Stimulated activated CD4-positive, alpha-beta T cell treated with anti-CD3 and anti-CD28 coated beads, Interleukin-1b, Interleukin-23, amount 100 ng/mL, for 4 hours (primary cell): ENCODE results near the gene MIOX.
"Not testable (repeated sequence)": the region's sequence is repeated elsewhere in the genome, so short reads cannot be mapped to it uniquely, and the experiment has no call there.

Experiments used
- DNase-seq, 2 donors: peaks; one replicate each; pipeline ENCODE4 v3.0.0-alpha.2; 2020; ENCODE audit warnings: low read depth in 2 of 2

Gene MIOX

GRCh38 chr22:50516068-50516467 lies 29.4 kb downstream of the MIOX start:
- no peak for DNase-seq

- DNase-seq, result no peak
Measured at GRCh38 chr22:50516891-50517290, 30.2 kb downstream of the MIOX start.

- DNase-seq, result no peak
Measured at GRCh38 chr22:50517495-50518260, 31.0 kb downstream of the MIOX start.

GRCh38 chr22:50518606-50519005 lies 31.9 kb downstream of the MIOX start:
- DNase-seq, result no peak

- no peak for DNase-seq
Measured at GRCh38 chr22:50519151-50519550, 32.5 kb downstream of the MIOX start.

- DNase-seq, result not testable (repeated sequence)
Measured at GRCh38 chr22:50520184-50520583, 33.5 kb downstream of the MIOX start.

GRCh38 chr22:50520826-50521453 lies 34.3 kb downstream of the MIOX start:
- no peak for DNase-seq

GRCh38 chr22:50521710-50522109 lies 35.1 kb downstream of the MIOX start:
- no peak for DNase-seq

GRCh38 chr22:50522208-50522805 lies 35.6 kb downstream of the MIOX start:
- no peak for DNase-seq

- no peak for DNase-seq
Measured at GRCh38 chr22:50522806-50523438, 36.3 kb downstream of the MIOX start.

GRCh38 chr22:50523458-50523805 lies 36.8 kb downstream of the MIOX start:
- no peak for DNase-seq

GRCh38 chr22:50523806-50524675 lies 37.4 kb downstream of the MIOX start:
- no peak for DNase-seq

GRCh38 chr22:50524676-50525103 lies 38.0 kb downstream of the MIOX start:
- DNase-seq, result no peak

- peak; percentile 97 to 98 for DNase-seq
Measured at GRCh38 chr22:50525104-50525857, 38.6 kb downstream of the MIOX start, which contains the start of gene SCO2. Gene SCO2 (minus strand): TSS chr22:50525598. CDS start chr22:50524411, 1,187 bp downstream.

GRCh38 chr22:50525858-50526107 lies 39.1 kb downstream of the MIOX start:
- DNase-seq, result no peak

- peak; percentile 78 to 86 for DNase-seq
Measured at GRCh38 chr22:50526108-50526833, 39.6 kb downstream of the MIOX start.

GRCh38 chr22:50526834-50527801 lies 40.5 kb downstream of the MIOX start:
- DNase-seq, result no peak

- DNase-seq, result no peak
Measured at GRCh38 chr22:50527921-50528681, 41.4 kb downstream of the MIOX start.
